Ishikawa (cell line): ENCODE data around the gene TFF1.

ENCODE experiments used
- CEBPB ChIP-seq: IDR thresholded peaks from 2 replicates; pipeline ENCODE4 v1.6.1; 2012
- CREB1 ChIP-seq: IDR thresholded peaks from 2 replicates; pipeline ENCODE4 v1.6.1; 2012; ENCODE audit warnings: low read depth
- EGR1 ChIP-seq: IDR thresholded peaks from 2 replicates; pipeline ENCODE4 v1.6.1; 2012
- EP300 ChIP-seq: IDR thresholded peaks from 2 replicates; pipeline ENCODE4 v1.6.1; 2012; ENCODE audit warnings: borderline replicate concordance
- FOXM1 ChIP-seq: IDR thresholded peaks from 2 replicates; pipeline ENCODE4 v1.6.1; 2012; ENCODE audit warnings: low read depth, borderline replicate concordance
- MAX ChIP-seq: IDR thresholded peaks from 2 replicates; pipeline ENCODE4 v1.6.1; 2012
- NFIC ChIP-seq: IDR thresholded peaks from 2 replicates; pipeline ENCODE4 v1.6.1; 2012
- RAD21 ChIP-seq: IDR thresholded peaks from 2 replicates; pipeline ENCODE4 v1.6.1; 2012; ENCODE audit warnings: low read depth
- REST ChIP-seq: IDR thresholded peaks from 2 replicates; pipeline ENCODE4 v1.6.1; 2012; ENCODE audit warnings: low read depth, mild to moderate bottlenecking
- TAF1 ChIP-seq: IDR thresholded peaks from 2 replicates; pipeline ENCODE4 v1.6.1; 2012; ENCODE audit warnings: low read depth, mild to moderate bottlenecking
- TCF12 ChIP-seq: IDR thresholded peaks from 2 replicates; pipeline ENCODE4 v1.6.1; 2012; ENCODE audit warnings: low read depth
- TEAD4 ChIP-seq: IDR thresholded peaks from 2 replicates; pipeline ENCODE4 v1.6.1; 2012
- USF1 ChIP-seq: IDR thresholded peaks from 2 replicates; pipeline ENCODE4 v1.6.1; 2012
- YY1 ChIP-seq: IDR thresholded peaks from 2 replicates; pipeline ENCODE4 v1.6.1; 2012; ENCODE audit warnings: low read depth
- ZBTB7A ChIP-seq: IDR thresholded peaks from 2 replicates; pipeline ENCODE4 v1.6.1; 2012; ENCODE audit warnings: low read depth

The TFF1 gene

GRCh38 chr21:42374864-42375499 is 8.6 kb upstream of the TFF1 start:
- TF ChIP-seq TAF1 (no peak), CREB1 (no peak), FOXM1 (no peak), TEAD4 (no peak), CEBPB (no peak), RAD21 (no peak), NFIC (no peak), EGR1 (no peak), ZBTB7A (no peak), TCF12 (no peak), YY1 (no peak), MAX (no peak), EP300 (no peak), USF1 (no peak), REST (no peak)

GRCh38 chr21:42374457-42374856 is 8.1 kb upstream of the TFF1 start:
- TF ChIP-seq TEAD4 (no peak), REST (no peak), TAF1 (no peak), ZBTB7A (no peak), RAD21 (no peak), EP300 (no peak), NFIC (no peak), MAX (no peak), TCF12 (no peak), FOXM1 (no peak), EGR1 (no peak), YY1 (no peak), CEBPB (no peak), USF1 (no peak), CREB1 (no peak)

GRCh38 chr21:42373908-42374455 is 7.6 kb upstream of the TFF1 start:
- TF ChIP-seq TCF12 (no peak), CREB1 (no peak), YY1 (no peak), TEAD4 (no peak), MAX (no peak), CEBPB (no peak), NFIC (no peak), REST (no peak), USF1 (no peak), EGR1 (no peak)
